Transverse colon (tissue), 4 donors: ENCODE results near the gene MIER2. TPM values are rescaled to one million over a fixed set of nuclear protein-coding genes. Genes with fewer than 3 reads are reported as not detected.

Source experiments
- DNase-seq: peaks from one replicate; pipeline ENCODE4 v3.0.0-alpha.2; 2019
- H3K27ac ChIP-seq, 4 donors: fragments of 200-600 bp; sonication (generic); 2 replicates each; pipeline ENCODE4 v1.5.1; 2016 to 2018; ENCODE audit warnings: inconsistent platforms in 4 of 4
- H3K27me3 ChIP-seq: fragments of 200-600 bp; sonication (generic); 2 replicates; pipeline ENCODE4 v1.5.1; 2017; ENCODE audit warnings: inconsistent platforms
- H3K36me3 ChIP-seq, 4 donors: fragments of 200-600 bp; sonication (generic); 2 replicates each; pipeline ENCODE4 v1.5.1; 2017 to 2019; ENCODE audit warnings: inconsistent platforms in 4 of 4
- H3K4me1 ChIP-seq, 4 donors: fragments of 200-600 bp; sonication (generic); 2 replicates each; pipeline ENCODE4 v1.5.1; 2017 to 2020; ENCODE audit warnings: inconsistent platforms in 4 of 4
- H3K4me3 ChIP-seq, 4 donors: fragments of 200-600 bp; sonication (generic); 1 replicate in 1 of 4; 2 replicates in 3 of 4; pipeline versions ENCODE4 v1.5.1 to v1.6.1; 2017 to 2019; ENCODE audit warnings: inconsistent platforms in 4 of 4
- H3K9me3 ChIP-seq, 2 donors: fragments of 200-600 bp; sonication (generic); 2 replicates each; pipeline ENCODE4 v1.5.1; 2017 to 2019; ENCODE audit warnings: inconsistent platforms in 2 of 2
- CTCF ChIP-seq, 5 experiments: fragments of 200-600 bp in 3 of 5; fragments of 450-650 bp in 2 of 5; sonication (generic) in 3 of 5; IDR thresholded peaks; 1 replicate in 2 of 5; 2 replicates in 3 of 5; pipeline ENCODE4 v1.5.1; 2016 to 2017; ENCODE audit warnings: antibody characterized with exemption in 5 of 5, inconsistent platforms in 3 of 5, mild to moderate bottlenecking in 2 of 5, moderate library complexity in 1 of 5
- EP300 ChIP-seq: sonication (generic); formaldehyde crosslinking; IDR thresholded peaks from one replicate; pipeline ENCODE4 v1.6.1; 2017; ENCODE audit warnings: antibody characterized with exemption, low read depth
- POLR2A ChIP-seq: fragments of 450-650 bp; IDR thresholded peaks from one replicate; pipeline ENCODE4 v1.6.1; 2016; ENCODE audit warnings: antibody characterized with exemption, mild to moderate bottlenecking, moderate library complexity
- POLR2AphosphoS5 ChIP-seq, 3 donors: sonication (generic); formaldehyde crosslinking; IDR thresholded peaks; one replicate each; pipeline ENCODE4 v1.6.1; 2016; ENCODE audit warnings: antibody characterized with exemption in 3 of 3
- WGBS, 2 donors: methylation state at CpG; one replicate each; pipeline ENCODE4 v1.1.5; 2018; ENCODE audit warnings: low coverage in 1 of 2; 5-methylcytosine and 5-hydroxymethylcytosine counted together
- in situ Hi-C, 4 donors: fragments of 200-750 bp; cut with MboI; loops; one replicate each; pipeline versions ENCODE4 v1.15.0 to v1.15.1; 2017; ENCODE audit warnings: low sequenced_read_pairs in 3 of 4, low pct_ligation_motif_present in 1 of 4, low pct_unique_long_range_greater_than_20kb in 1 of 4
- intact Hi-C: fragments of 100-400 bp; cut with DNase I; formaldehyde crosslinking; loops from one replicate; pipeline ENCODE4 v1.15.1; 2023; ENCODE audit warnings: low total_unique reads
- total RNA-seq, 4 donors: library from RNA; depleted of rRNA; stranded (reverse); fragments of >200 nt; gene quantifications; one replicate each; pipeline ENCODE4 v1.1.0, GENCODE V29; 2016

The MIER2 gene
- total RNA-seq, 4 donors from 2014 or later: 8.2 to 41.1 (median 16.7) TPM

- no peaks in the 10 kb centered on the region for H3K4me1 ChIP-seq
- no peaks in the 10 kb centered on the region for H3K9me3 ChIP-seq
- no peak overlapping the region for H3K27ac ChIP-seq
- WGBS, 2 donors: 94% methylated on average over 8 of the region's 9 CpGs; no CpG with 5 or more reads in 1 of the 2 donors
- intact Hi-C loops (no loop called here), in situ Hi-C loops (no loop called here)
- no peak overlapping the region for H3K4me3 ChIP-seq
- no peak for TF ChIP-seq EP300
- H3K27me3 ChIP-seq: no peaks in the 10 kb centered on the region
- peaks cover 0 to 21% (median 9%) of the 10 kb centered on the region in 4 donors for H3K36me3 ChIP-seq
- DNase-seq: no peak
Observed at GRCh38 chr19:335072-335471, 9.5 kb downstream of the MIER2 start.

- DNase-seq: no peak
- Histone ChIP-seq H3K36me3 (peaks cover 0 to 25% (median 9%) of the 10 kb centered on the region in 4 donors), H3K4me1 (no peaks in the 10 kb centered on the region), H3K4me3 (no peak overlapping the region), H3K9me3 (no peaks in the 10 kb centered on the region), H3K27ac (no peak overlapping the region), H3K27me3 (no peaks in the 10 kb centered on the region)
- intact Hi-C loops: no loop called here
- TF ChIP-seq EP300 (no peak), CTCF (IDR thresholded peaks at IDR 0.05) (no peak), POLR2AphosphoS5 (IDR thresholded peaks at IDR 0.05) (no peak), POLR2A (no peak)
- 93 to 100% methylated on average over 2 to 19 of the region's 19 CpGs for WGBS, 2 donors
- in situ Hi-C loops: no loop called here
Observed at GRCh38 chr19:334296-335071, 10.1 kb downstream of the MIER2 start.

- 100% methylated on average over 1 to 8 of the region's 8 CpGs for WGBS, 2 donors
- Histone ChIP-seq H3K27ac (no peak overlapping the region), H3K4me3 (no peak overlapping the region), H3K36me3 (peaks cover 0 to 56% (median 27%) of the 10 kb centered on the region in 4 donors), H3K4me1 (no peaks in the 10 kb centered on the region), H3K27me3 (no peaks in the 10 kb centered on the region), H3K9me3 (peaks cover 0 to 10% of the 10 kb centered on the region in 2 donors)
- no peak for DNase-seq
- intact Hi-C loops (no loop called here), in situ Hi-C loops (no loop called here)
- TF ChIP-seq POLR2A (no peak), CTCF (IDR thresholded peaks at IDR 0.05) (no peak), EP300 (no peak), POLR2AphosphoS5 (IDR thresholded peaks at IDR 0.05) (no peak)
Observed at GRCh38 chr19:330503-330902, 14.1 kb downstream of the MIER2 start.

GRCh38 chr19:329876-330275 is 14.7 kb downstream of the MIER2 start:
- TF ChIP-seq POLR2AphosphoS5 (IDR thresholded peaks at IDR 0.05) (no peak), EP300 (no peak), POLR2A (no peak), CTCF (IDR thresholded peaks at IDR 0.05) (no peak)
- no peak for DNase-seq
- Histone ChIP-seq H3K36me3 (peaks cover 0 to 62% (median 27%) of the 10 kb centered on the region in 4 donors), H3K4me1 (no peaks in the 10 kb centered on the region), H3K27me3 (no peaks in the 10 kb centered on the region), H3K27ac (no peak overlapping the region), H3K4me3 (no peak overlapping the region), H3K9me3 (peaks cover 0 to 10% of the 10 kb centered on the region in 2 donors)
- in situ Hi-C loops (no loop called here), intact Hi-C loops (no loop called here)
- WGBS, 2 donors: 97 to 98% methylated on average over 5 to 7 of the region's 7 CpGs
